ENCODE results near the gene JUND.

JUND gene

GRCh38 chr19:18319591-18320135 lies 38.2 kb upstream of the JUND start:
- Histone ChIP-seq H3K27me3 (replicated peaks; ENCODE audit: control insufficient read depth, insufficient read depth, low read length) (no peaks in the 10 kb centered on the region), H3K4me3 (ENCODE audit: low read length) (no peak overlapping the region), H3K4me1 (ENCODE audit: control insufficient read depth, insufficient read depth, low read length) (peaks cover 19% of the 10 kb centered on the region), H3K9me3 (ENCODE audit: control insufficient read depth, low read length) (no peaks in the 10 kb centered on the region), H3K9ac (ENCODE audit: low read length) (no peak overlapping the region), H3K36me3 (ENCODE audit: control insufficient read depth, insufficient read depth, low read length, severe bottlenecking) (peaks cover 1% of the 10 kb centered on the region)
- DNase-seq (ENCODE audit: low read depth), result no peak

GRCh38 chr19:18317961-18318800 lies 36.8 kb upstream of the JUND start:
- H3K36me3 ChIP-seq (ENCODE audit: control insufficient read depth, insufficient read depth, low read length, severe bottlenecking), result peaks cover 5% of the 10 kb centered on the region
- H3K27me3 ChIP-seq (replicated peaks; ENCODE audit: control insufficient read depth, insufficient read depth, low read length), result no peaks in the 10 kb centered on the region
- DNase-seq (ENCODE audit: low read depth), result no peak
- no peak overlapping the region for H3K4me3 ChIP-seq (ENCODE audit: low read length)
- no peaks in the 10 kb centered on the region for H3K9me3 ChIP-seq (ENCODE audit: control insufficient read depth, low read length)
- H3K9ac ChIP-seq (ENCODE audit: low read length), result peak overlapping the region; percentile 38
- peaks cover 15% of the 10 kb centered on the region for H3K4me1 ChIP-seq (ENCODE audit: control insufficient read depth, insufficient read depth, low read length)

DNA sequence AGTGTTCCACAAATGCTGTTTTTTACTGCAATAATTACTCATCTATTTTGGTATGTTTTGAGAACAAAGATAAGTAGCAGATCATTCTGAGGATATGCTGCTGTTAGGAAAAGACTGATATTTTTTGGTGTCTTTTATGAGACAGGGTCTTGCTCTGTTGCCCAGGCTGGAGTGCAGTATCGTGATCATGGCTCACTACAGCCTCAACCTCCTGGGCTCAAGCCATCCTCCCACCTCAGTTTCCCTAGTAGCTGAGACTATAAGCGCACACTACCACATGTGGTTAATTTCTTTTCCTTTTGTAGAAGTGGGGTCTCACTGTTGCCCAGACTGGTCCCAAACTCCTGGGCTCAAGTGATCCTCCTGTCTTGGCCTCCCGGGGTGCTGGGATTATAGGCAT lies 32.0 kb upstream of the JUND start:
- DNase-seq (ENCODE audit: low read depth), result no peak
- H3K36me3 ChIP-seq (ENCODE audit: control insufficient read depth, insufficient read depth, low read length, severe bottlenecking), result peaks cover 21% of the 10 kb centered on the region
- H3K4me1 ChIP-seq (ENCODE audit: control insufficient read depth, insufficient read depth, low read length), result peaks cover 3% of the 10 kb centered on the region
- H3K9ac ChIP-seq (ENCODE audit: low read length), result no peak overlapping the region
- no peaks in the 10 kb centered on the region for H3K27me3 ChIP-seq (replicated peaks; ENCODE audit: control insufficient read depth, insufficient read depth, low read length)
- H3K9me3 ChIP-seq (ENCODE audit: control insufficient read depth, low read length), result no peaks in the 10 kb centered on the region
- no peak overlapping the region for H3K4me3 ChIP-seq (ENCODE audit: low read length)

GRCh38 chr19:18312092-18312534 lies 30.7 kb upstream of the JUND start:
- H3K9ac ChIP-seq (ENCODE audit: low read length), result no peak overlapping the region
- no peaks in the 10 kb centered on the region for H3K27me3 ChIP-seq (replicated peaks; ENCODE audit: control insufficient read depth, insufficient read depth, low read length)
- H3K36me3 ChIP-seq (ENCODE audit: control insufficient read depth, insufficient read depth, low read length, severe bottlenecking), result peaks cover 21% of the 10 kb centered on the region
- peaks cover 3% of the 10 kb centered on the region for H3K4me1 ChIP-seq (ENCODE audit: control insufficient read depth, insufficient read depth, low read length)
- no peaks in the 10 kb centered on the region for H3K9me3 ChIP-seq (ENCODE audit: control insufficient read depth, low read length)
- no peak for DNase-seq (ENCODE audit: low read depth)
- no peak overlapping the region for H3K4me3 ChIP-seq (ENCODE audit: low read length)

GRCh38 chr19:18311502-18312091 lies 30.2 kb upstream of the JUND start:
- DNase-seq (ENCODE audit: low read depth), result no peak
- H3K4me3 ChIP-seq (ENCODE audit: low read length), result no peak overlapping the region
- H3K9ac ChIP-seq (ENCODE audit: low read length), result no peak overlapping the region
- peaks cover 3% of the 10 kb centered on the region for H3K4me1 ChIP-seq (ENCODE audit: control insufficient read depth, insufficient read depth, low read length)
- peaks cover 21% of the 10 kb centered on the region for H3K36me3 ChIP-seq (ENCODE audit: control insufficient read depth, insufficient read depth, low read length, severe bottlenecking)
- no peaks in the 10 kb centered on the region for H3K9me3 ChIP-seq (ENCODE audit: control insufficient read depth, low read length)
- H3K27me3 ChIP-seq (replicated peaks; ENCODE audit: control insufficient read depth, insufficient read depth, low read length), result no peaks in the 10 kb centered on the region

- no peak for DNase-seq (ENCODE audit: low read depth)
- H3K36me3 ChIP-seq (ENCODE audit: control insufficient read depth, insufficient read depth, low read length, severe bottlenecking), result peaks cover 21% of the 10 kb centered on the region
- no peaks in the 10 kb centered on the region for H3K9me3 ChIP-seq (ENCODE audit: control insufficient read depth, low read length)
These were observed 29.5 kb upstream of the JUND start for GRCh38 chr19:18310966-18311365.

GRCh38 chr19:18310118-18310909 lies 28.9 kb upstream of the JUND start:
- H3K4me3 ChIP-seq (ENCODE audit: low read length), result no peak overlapping the region
- H3K27me3 ChIP-seq (replicated peaks; ENCODE audit: control insufficient read depth, insufficient read depth, low read length), result no peaks in the 10 kb centered on the region
- no peak overlapping the region for H3K9ac ChIP-seq (ENCODE audit: low read length)
- H3K9me3 ChIP-seq (ENCODE audit: control insufficient read depth, low read length), result no peaks in the 10 kb centered on the region
- H3K4me1 ChIP-seq (ENCODE audit: control insufficient read depth, insufficient read depth, low read length), result peaks cover 7% of the 10 kb centered on the region
- no peak for DNase-seq (ENCODE audit: low read depth)
- H3K36me3 ChIP-seq (ENCODE audit: control insufficient read depth, insufficient read depth, low read length, severe bottlenecking), result peaks cover 21% of the 10 kb centered on the region

More at GRCh38 chr19:18310966-18311365, 29.5 kb upstream of the JUND start:
- H3K4me3 ChIP-seq (ENCODE audit: low read length), result no peak overlapping the region
- peaks cover 3% of the 10 kb centered on the region for H3K4me1 ChIP-seq (ENCODE audit: control insufficient read depth, insufficient read depth, low read length)
- no peak overlapping the region for H3K9ac ChIP-seq (ENCODE audit: low read length)
- no peaks in the 10 kb centered on the region for H3K27me3 ChIP-seq (replicated peaks; ENCODE audit: control insufficient read depth, insufficient read depth, low read length)

DNA sequence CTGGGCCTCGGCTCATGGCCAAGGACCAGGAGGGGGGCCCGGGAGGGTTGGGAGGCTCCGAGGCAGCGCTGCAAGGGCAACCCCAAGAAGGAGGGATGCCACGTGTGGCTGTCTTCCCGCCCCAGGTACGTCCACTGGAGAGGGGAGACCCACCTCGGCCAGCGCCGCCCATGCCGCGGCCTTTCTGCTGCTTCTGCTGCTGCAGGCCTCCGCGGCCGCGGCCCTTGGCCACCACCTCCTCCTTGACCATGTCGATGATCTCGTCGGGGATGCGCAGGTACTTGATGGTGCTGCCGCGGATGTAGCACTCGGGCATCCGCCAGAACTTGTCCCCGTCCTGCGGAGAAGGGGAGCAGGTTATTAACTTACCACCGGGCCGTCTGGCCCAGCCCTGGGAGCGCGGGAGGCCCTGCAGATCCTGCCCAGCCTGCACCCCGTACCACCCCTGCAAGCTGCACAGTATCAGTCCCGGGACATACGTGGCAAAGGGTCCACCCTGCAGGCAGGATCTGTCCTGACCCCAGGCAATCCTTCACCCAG lies 28.2 kb upstream of the JUND start:
- Histone ChIP-seq H3K9ac (ENCODE audit: low read length) (no peak overlapping the region), H3K4me3 (ENCODE audit: low read length) (no peak overlapping the region), H3K27me3 (replicated peaks; ENCODE audit: control insufficient read depth, insufficient read depth, low read length) (no peaks in the 10 kb centered on the region), H3K9me3 (ENCODE audit: control insufficient read depth, low read length) (no peaks in the 10 kb centered on the region), H3K4me1 (ENCODE audit: control insufficient read depth, insufficient read depth, low read length) (peaks cover 14% of the 10 kb centered on the region), H3K36me3 (ENCODE audit: control insufficient read depth, insufficient read depth, low read length, severe bottlenecking) (peaks cover 20% of the 10 kb centered on the region)
- DNase-seq (ENCODE audit: low read depth), result no peak

DNA sequence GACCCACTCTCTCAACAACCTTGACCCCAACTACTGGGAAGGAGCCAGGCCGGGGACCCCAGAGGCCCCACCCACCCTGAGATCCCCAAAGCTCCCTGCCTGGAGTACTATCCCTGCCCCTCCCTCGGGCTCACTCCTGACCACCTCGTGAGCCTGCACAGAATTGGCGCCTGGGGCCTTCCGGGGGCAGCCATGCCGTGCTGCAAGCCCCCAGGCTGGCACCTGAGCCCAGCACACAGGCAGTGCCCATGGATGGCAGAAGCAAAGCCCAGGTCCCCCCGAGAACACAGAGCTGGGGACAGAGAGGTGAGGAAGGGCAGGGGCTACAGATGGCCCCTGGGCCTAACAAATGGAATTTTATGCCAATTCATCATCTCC lies 27.5 kb upstream of the JUND start:
- H3K4me1 ChIP-seq (ENCODE audit: control insufficient read depth, insufficient read depth, low read length), result peaks cover 19% of the 10 kb centered on the region
- peaks cover 17% of the 10 kb centered on the region for H3K36me3 ChIP-seq (ENCODE audit: control insufficient read depth, insufficient read depth, low read length, severe bottlenecking)

GRCh38 chr19:18308051-18308947 lies 26.9 kb upstream of the JUND start:
- Histone ChIP-seq H3K4me3 (ENCODE audit: low read length) (no peak overlapping the region), H3K36me3 (ENCODE audit: control insufficient read depth, insufficient read depth, low read length, severe bottlenecking) (peaks cover 17% of the 10 kb centered on the region), H3K4me1 (ENCODE audit: control insufficient read depth, insufficient read depth, low read length) (peaks cover 23% of the 10 kb centered on the region), H3K27me3 (replicated peaks; ENCODE audit: control insufficient read depth, insufficient read depth, low read length) (no peaks in the 10 kb centered on the region), H3K9me3 (ENCODE audit: control insufficient read depth, low read length) (no peaks in the 10 kb centered on the region), H3K9ac (ENCODE audit: low read length) (no peak overlapping the region)
- no peak for DNase-seq (ENCODE audit: low read depth)

More for the DNA sequence above, 27.5 kb upstream of the JUND start:
- H3K9ac ChIP-seq (ENCODE audit: low read length), result no peak overlapping the region
- no peaks in the 10 kb centered on the region for H3K27me3 ChIP-seq (replicated peaks; ENCODE audit: control insufficient read depth, insufficient read depth, low read length)
- no peaks in the 10 kb centered on the region for H3K9me3 ChIP-seq (ENCODE audit: control insufficient read depth, low read length)
- DNase-seq (ENCODE audit: low read depth), result no peak
- no peak overlapping the region for H3K4me3 ChIP-seq (ENCODE audit: low read length)
